Measurements from ENCODE around the gene PTPRT.

DNA sequence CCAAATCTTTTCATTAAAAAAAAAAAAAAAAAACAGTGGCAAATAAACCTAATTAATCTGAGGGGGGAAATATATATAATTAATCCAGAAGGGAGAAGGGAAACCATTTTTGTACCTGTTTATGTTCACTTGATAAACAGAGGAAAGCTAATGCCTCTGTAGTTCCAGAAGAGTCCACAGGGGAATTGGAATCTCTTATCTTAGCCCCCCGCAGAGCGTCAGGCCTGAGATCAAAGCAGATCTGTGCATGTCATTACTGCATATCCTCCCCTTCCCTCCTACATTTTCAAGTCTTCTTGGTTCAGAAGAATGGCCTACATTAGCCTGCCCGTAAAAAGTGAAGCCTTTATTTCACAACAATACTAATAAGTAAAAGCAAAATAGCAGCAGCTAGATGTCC is 157.2 kb downstream of the PTPRT start:
- TF ChIP-seq EZH2 (IDR thresholded peaks at IDR 0.05) = no peak
- no peak for TF ChIP-seq POLR2AphosphoS5 (IDR thresholded peaks at IDR 0.05; ENCODE audit: borderline replicate concordance, low read depth, low read length)
